ENCODE data around the gene ITPR3. TPM values are rescaled to one million over a fixed set of nuclear protein-coding genes. Genes with fewer than 3 reads are reported as not detected.

Gene ITPR3
- total RNA-seq, 1 donor from 2014 or later, result 6.4 TPM

DNA sequence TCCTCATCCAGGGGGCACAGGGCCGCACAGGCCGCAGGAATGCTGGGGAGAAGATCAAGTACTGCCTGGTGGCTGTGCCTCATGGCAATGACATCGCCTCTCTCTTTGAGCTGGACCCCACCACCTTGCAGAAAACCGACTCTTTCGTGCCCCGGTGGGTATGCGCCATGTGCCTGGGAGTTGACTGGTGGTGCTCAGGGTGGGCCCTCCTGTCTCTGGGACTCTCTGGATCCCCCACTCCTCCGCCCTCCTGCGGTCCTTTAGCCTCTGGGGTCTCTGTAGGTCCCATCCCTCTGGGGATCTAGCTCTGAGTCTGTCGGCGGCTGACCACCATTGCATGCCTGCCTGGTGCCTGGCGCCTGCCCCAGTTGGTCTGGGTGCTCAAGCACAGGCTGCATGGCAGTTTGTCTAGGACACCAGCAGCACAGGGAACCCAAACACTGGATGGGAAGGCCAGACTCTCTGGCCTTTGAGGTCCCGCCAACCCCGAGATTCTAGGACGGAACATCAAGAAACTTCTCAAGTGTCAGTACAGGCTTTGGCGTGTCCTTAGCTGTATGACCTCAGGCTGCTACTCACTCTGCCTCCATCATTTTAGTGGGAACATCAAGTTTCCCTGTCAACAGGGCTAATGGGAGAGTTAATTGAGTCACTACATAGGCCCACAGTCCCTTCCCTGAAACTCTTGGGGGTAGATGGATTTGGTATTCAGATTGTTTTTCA lies 42.8 kb downstream of the ITPR3 start:
- Mint-ChIP-seq H3K4me3 (no peak overlapping the region), H3K9me3 (no peaks in the 10 kb centered on the region), H3K27ac (no peak overlapping the region), H3K27me3 (ENCODE audit: low read depth) (no peaks in the 10 kb centered on the region), H3K4me1 (peaks cover 2% of the 10 kb centered on the region), H3K36me3 (no peaks in the 10 kb centered on the region)
- TF ChIP-seq CTCF (IDR thresholded peaks at IDR 0.05; ENCODE audit: unreplicated experiment), result no peak
- DNase-seq (ENCODE audit: low spot score in 2 of 2, unreplicated experiment in 2 of 2), result no peak

DNA sequence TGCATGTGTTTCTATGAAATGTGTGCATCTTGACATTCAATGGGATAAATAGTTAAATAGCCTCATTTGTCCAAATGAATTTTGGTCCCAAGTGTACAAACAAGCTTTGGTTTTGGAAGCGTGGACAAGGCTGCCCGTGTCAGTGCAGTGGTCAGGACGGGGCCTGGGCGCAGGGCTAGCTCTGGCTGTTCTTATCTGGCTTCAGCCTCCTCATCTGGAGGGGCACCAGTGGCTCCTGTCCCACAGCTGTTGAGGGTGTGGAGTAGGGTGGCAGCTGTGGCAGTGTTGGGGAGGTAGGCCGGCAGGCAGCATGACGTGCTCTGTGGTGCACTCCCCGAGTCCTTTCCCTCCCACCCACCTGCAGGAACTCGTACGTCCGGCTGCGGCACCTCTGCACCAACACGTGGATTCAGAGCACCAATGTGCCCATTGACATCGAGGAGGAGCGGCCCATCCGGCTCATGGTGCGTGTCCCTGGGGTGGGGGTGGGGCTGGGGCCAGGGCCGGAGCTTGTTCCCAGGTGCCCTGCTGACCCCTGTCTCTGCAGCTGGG lies 43.5 kb downstream of the ITPR3 start:
- Mint-ChIP-seq H3K4me1 (peaks cover 2% of the 10 kb centered on the region), H3K36me3 (no peaks in the 10 kb centered on the region), H3K4me3 (no peak overlapping the region), H3K27ac (no peak overlapping the region), H3K9me3 (no peaks in the 10 kb centered on the region), H3K27me3 (ENCODE audit: low read depth) (no peaks in the 10 kb centered on the region)
- no peak for DNase-seq (ENCODE audit: low spot score in 2 of 2, unreplicated experiment in 2 of 2)
- no peak for TF ChIP-seq CTCF (IDR thresholded peaks at IDR 0.05; ENCODE audit: unreplicated experiment)

GRCh38 chr6:33665957-33666356 lies 44.8 kb downstream of the ITPR3 start:
- no peaks in the 10 kb centered on the region for H3K36me3 Mint-ChIP-seq
- DNase-seq (ENCODE audit: low spot score in 2 of 2, unreplicated experiment in 2 of 2), result no peak
- no peak for TF ChIP-seq CTCF (IDR thresholded peaks at IDR 0.05; ENCODE audit: unreplicated experiment)
- no peak overlapping the region for H3K4me3 Mint-ChIP-seq
- peaks cover 2% of the 10 kb centered on the region for H3K4me1 Mint-ChIP-seq
- H3K9me3 Mint-ChIP-seq, result no peaks in the 10 kb centered on the region
- no peak overlapping the region for H3K27ac Mint-ChIP-seq
- H3K27me3 Mint-ChIP-seq (ENCODE audit: low read depth), result no peaks in the 10 kb centered on the region

GRCh38 chr6:33667072-33667471 lies 46.0 kb downstream of the ITPR3 start:
- no peak for DNase-seq (ENCODE audit: low spot score in 2 of 2, unreplicated experiment in 2 of 2)
- no peaks in the 10 kb centered on the region for H3K9me3 Mint-ChIP-seq
- no peak for TF ChIP-seq CTCF (IDR thresholded peaks at IDR 0.05; ENCODE audit: unreplicated experiment)
- no peak overlapping the region for H3K4me3 Mint-ChIP-seq
- peaks cover 9% of the 10 kb centered on the region for H3K4me1 Mint-ChIP-seq
- H3K27me3 Mint-ChIP-seq (ENCODE audit: low read depth), result no peaks in the 10 kb centered on the region
- no peaks in the 10 kb centered on the region for H3K36me3 Mint-ChIP-seq
- no peak overlapping the region for H3K27ac Mint-ChIP-seq

DNA sequence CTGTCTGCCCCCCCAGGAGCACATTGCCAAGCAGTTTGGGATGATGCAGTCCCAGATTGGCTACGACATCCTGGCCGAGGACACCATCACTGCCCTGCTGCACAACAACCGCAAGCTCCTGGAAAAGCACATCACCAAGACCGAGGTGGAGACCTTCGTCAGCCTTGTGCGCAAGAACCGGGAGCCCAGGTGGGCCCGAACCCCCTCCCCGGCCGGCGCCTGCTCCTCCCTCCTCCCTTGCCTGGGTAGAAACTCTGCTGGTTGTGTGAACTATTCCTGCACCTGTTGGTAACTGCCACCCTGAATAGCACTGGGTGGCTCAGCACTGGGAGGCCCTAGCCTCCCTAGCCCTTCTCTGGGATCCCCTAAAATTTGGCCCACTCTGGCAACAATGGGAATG lies 46.7 kb downstream of the ITPR3 start:
- H3K27me3 Mint-ChIP-seq (ENCODE audit: low read depth), result no peaks in the 10 kb centered on the region
- H3K4me3 Mint-ChIP-seq, result no peak overlapping the region
- no peaks in the 10 kb centered on the region for H3K9me3 Mint-ChIP-seq
- no peaks in the 10 kb centered on the region for H3K36me3 Mint-ChIP-seq
- peaks cover 9% of the 10 kb centered on the region for H3K4me1 Mint-ChIP-seq
- TF ChIP-seq CTCF (IDR thresholded peaks at IDR 0.05; ENCODE audit: unreplicated experiment), result no peak
- DNase-seq (ENCODE audit: low spot score in 2 of 2, unreplicated experiment in 2 of 2), result no peak
- H3K27ac Mint-ChIP-seq, result no peak overlapping the region
